Activated naive CD8-positive, alpha-beta T cell treated with anti-CD3 and anti-CD28 coated beads, Interleukin-2, amount 50 U/mL, for 24 hours (primary cell): ENCODE measurements around the gene MZT2B.
A peak's percentile ranks its signal among the peaks of the same experiment; 100 is the strongest.
"Not testable (repeated sequence)": the region's sequence is repeated elsewhere in the genome, so short reads cannot be mapped to it uniquely, and the experiment has no call there.

Source experiments
- ATAC-seq: fragments of 150-1000 bp; cut with Tn5 transposase; one replicate; pipeline ENCODE4 v1.10.0; 2021
- DNase-seq: peaks from one replicate; pipeline ENCODE4 v3.0.0; 2021
- H3K27ac Mint-ChIP-seq: one replicate; pipeline ENCODE4 v1.8.0; 2021; ENCODE audit warnings: mild to moderate bottlenecking, mixed read lengths
- H3K27me3 Mint-ChIP-seq: one replicate; pipeline ENCODE4 v1.8.0; 2021; ENCODE audit warnings: mixed read lengths
- H3K36me3 Mint-ChIP-seq: one replicate; pipeline ENCODE4 v1.8.0; 2021; ENCODE audit warnings: low read depth, mixed read lengths
- H3K4me1 Mint-ChIP-seq: one replicate; pipeline ENCODE4 v1.8.0; 2021; ENCODE audit warnings: mixed read lengths
- H3K4me3 Mint-ChIP-seq: one replicate; pipeline ENCODE4 v1.8.0; 2021; ENCODE audit warnings: mild to moderate bottlenecking, moderate library complexity, mixed read lengths
- H3K9me3 Mint-ChIP-seq: one replicate; pipeline ENCODE4 v1.8.0; 2021; ENCODE audit warnings: mixed read lengths

The MZT2B gene

DNA sequence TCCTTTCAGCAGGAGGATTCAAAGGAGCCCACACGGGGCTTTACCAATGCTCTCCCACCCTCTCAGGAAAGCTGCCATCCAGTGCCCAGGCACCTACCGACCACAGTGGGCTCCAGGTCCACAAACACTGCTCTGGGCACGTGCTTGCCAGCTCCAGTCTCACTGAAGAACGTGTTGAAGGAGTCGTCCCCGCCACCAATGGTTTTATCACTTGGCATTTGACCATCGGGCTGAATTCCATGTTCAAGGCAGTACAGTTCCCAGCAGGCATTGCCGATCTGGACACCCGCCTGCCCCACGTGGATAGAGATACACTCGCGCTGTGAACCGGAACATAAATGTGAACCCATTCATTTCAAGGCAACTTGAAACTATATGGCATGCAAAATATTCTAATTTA lies 14.0 kb downstream of the MZT2B start:
- H3K4me3 Mint-ChIP-seq, H3K27me3 Mint-ChIP-seq, H3K27ac Mint-ChIP-seq, ATAC-seq, H3K4me1 Mint-ChIP-seq, DNase-seq, H3K9me3 Mint-ChIP-seq, H3K36me3 Mint-ChIP-seq: not testable (repeated sequence)

DNA sequence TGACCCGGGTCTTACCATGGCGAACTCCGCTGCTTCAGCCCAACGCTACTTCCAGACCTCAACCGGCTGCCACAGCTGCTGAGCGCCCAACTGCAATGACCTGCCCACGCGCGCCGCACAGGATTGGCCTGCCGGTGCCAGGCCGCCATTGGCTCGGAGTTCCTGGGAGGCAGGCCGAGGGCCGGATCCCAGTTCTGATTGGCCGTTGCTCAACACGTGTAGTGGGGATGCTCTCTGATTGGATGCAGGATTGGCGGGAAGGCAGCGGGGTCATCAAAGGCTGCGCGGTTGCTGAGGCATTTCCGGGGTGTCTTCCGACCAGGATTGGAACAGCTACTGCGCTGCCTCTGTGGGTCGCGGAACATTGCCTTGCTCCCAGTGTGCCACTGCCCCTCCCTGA lies 16.3 kb downstream of the MZT2B start, which contains the start of gene TUBA3E:
TSS of gene TUBA3E (minus strand) at position 97 of the 400 bp plus-strand sequence. CDS start at position 18, 79 bp downstream.
- Mint-ChIP-seq H3K4me1 (no peaks in the 10 kb centered on the region), H3K36me3 (no peaks in the 10 kb centered on the region), H3K9me3 (no peaks in the 10 kb centered on the region), H3K27me3 (no peaks in the 10 kb centered on the region), H3K4me3 (no peak within 1 kb of the TSS), H3K27ac (no peak within 1 kb of the TSS)
- ATAC-seq (no peak), DNase-seq (no peak)

DNA sequence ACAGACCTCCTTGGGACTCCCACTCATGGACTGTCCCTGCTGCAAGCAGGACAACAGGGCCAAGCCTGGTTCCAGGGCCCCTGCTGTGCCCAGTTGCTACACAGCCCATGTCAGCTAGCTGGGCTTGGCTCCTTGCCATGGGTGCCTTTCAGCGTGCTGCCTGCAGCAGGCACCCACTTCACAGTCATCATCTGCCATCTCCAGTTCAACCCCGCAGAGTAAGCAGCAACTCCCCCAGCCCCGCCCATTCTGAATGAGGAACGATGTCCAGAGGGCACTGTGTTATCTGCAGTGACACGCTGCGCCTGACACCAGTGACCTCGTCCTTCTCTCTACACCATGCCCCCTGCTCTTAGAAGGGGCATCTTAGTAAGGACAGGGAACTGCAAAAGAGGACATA lies 20.5 kb downstream of the MZT2B start:
- not testable (repeated sequence) for H3K36me3 Mint-ChIP-seq, DNase-seq, H3K9me3 Mint-ChIP-seq, H3K27me3 Mint-ChIP-seq, H3K4me1 Mint-ChIP-seq, H3K4me3 Mint-ChIP-seq, H3K27ac Mint-ChIP-seq
- peak; percentile 33 for ATAC-seq

DNA sequence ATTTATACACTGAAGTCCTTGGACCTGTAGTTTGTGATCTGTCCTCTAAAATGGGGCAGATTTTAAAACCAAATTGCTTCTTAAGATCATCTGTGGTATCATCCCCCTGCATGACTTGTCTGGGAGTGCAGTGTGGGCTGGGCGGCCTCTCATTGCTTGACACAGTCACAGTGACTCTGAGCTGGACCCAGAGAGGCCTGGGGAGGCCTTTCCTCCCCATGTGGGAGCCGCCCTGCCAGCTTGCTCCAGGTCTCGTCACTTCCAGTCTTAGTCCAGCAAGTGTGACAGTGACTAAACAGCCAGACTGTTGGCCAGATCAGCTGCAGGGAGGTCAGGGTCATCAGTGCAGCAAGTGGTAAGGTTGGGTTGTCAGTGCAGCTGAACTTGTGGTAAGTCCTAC lies 21.1 kb downstream of the MZT2B start:
- not testable (repeated sequence) for H3K27ac Mint-ChIP-seq, H3K9me3 Mint-ChIP-seq, H3K4me3 Mint-ChIP-seq, H3K36me3 Mint-ChIP-seq, H3K27me3 Mint-ChIP-seq, H3K4me1 Mint-ChIP-seq, ATAC-seq, DNase-seq

DNA sequence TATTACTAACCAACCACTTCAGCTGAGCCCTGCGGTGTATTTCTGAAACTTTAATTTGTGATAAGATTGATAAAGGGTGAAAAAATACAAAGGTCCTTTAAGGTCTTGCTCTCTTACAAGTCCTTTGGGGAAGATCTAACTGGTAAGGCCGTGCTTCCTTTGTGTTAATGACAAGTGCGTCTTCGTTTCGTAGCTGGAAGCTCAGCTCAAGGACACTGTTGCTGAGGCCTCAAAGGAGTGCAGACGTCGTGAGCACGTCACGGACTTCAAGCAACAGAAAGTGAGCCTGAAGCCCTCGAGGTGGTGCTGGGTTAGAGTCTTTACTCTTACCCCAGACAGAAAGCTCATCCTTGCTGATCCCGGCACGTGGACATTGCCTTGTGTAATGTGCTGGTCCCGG lies 25.0 kb downstream of the MZT2B start:
- H3K27ac Mint-ChIP-seq, H3K36me3 Mint-ChIP-seq, DNase-seq, H3K27me3 Mint-ChIP-seq, ATAC-seq, H3K4me3 Mint-ChIP-seq, H3K4me1 Mint-ChIP-seq, H3K9me3 Mint-ChIP-seq: not testable (repeated sequence)

DNA sequence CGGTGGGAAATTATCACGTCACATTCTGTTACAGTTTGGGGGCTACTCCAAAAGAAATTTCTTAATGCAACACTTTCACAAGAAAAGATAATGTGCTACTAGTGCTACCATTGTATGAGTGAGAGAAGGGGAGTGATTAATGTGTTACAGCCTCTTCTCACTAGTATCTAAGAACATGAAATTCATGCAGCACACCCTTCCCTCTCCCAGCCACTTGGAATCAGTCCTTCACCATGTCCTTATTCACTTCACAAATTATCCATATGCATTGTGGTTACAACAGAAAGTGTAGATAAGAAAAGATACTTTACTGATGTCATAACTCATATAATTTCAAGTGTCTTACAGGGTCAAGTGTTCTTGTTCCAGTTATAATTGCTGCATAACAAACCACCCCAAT lies 37.1 kb downstream of the MZT2B start:
- H3K27me3 Mint-ChIP-seq = peaks cover 29% of the 10 kb centered on the region
- not testable (repeated sequence) for ATAC-seq, H3K27ac Mint-ChIP-seq, H3K9me3 Mint-ChIP-seq, DNase-seq, H3K4me3 Mint-ChIP-seq, H3K4me1 Mint-ChIP-seq, H3K36me3 Mint-ChIP-seq

DNA sequence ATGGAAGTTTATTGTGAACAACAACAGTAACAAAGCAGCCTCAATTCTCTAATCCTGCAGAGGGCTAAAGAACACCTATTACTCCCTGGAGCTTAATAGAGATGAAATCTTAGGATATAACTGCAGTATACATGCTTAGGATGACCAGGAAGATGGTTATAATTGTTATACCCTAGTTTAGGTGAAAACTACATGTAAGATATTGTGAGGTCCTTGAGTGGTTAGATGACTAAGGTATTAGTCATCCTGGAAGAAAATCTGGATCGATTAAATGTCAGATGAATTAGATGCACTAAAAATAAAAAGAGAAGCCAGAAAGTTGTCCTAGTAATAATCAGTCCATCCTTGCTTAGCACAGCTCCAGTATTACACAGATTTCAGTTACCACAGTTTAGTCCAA lies 38.4 kb downstream of the MZT2B start:
- not testable (repeated sequence) for DNase-seq, H3K4me1 Mint-ChIP-seq, ATAC-seq, H3K9me3 Mint-ChIP-seq, H3K4me3 Mint-ChIP-seq, H3K27ac Mint-ChIP-seq, H3K36me3 Mint-ChIP-seq
- H3K27me3 Mint-ChIP-seq = peaks cover 22% of the 10 kb centered on the region

DNA sequence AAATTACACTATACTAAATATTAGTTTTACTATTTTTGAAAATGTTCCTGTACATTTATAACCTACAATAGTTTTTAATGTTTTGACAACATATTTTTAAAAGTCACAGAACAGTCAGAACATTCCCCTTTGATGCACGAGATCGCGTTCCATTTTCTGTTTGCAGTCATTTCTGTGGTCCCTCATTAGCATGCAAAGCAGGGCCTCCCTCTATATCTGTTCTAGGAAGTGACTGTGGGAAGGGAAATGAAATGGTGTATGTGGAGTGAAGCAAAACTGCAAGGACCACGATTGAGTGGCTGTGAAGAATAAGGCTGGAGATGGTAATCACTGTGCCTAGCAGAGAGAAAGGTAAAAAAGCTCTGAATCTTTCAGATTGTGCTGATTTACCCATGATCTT lies 40.5 kb downstream of the MZT2B start:
- H3K4me3 Mint-ChIP-seq, DNase-seq, H3K4me1 Mint-ChIP-seq, H3K27ac Mint-ChIP-seq, H3K9me3 Mint-ChIP-seq, H3K36me3 Mint-ChIP-seq: not testable (repeated sequence)
- ATAC-seq = peak; percentile 76
- peaks cover 15% of the 10 kb centered on the region for H3K27me3 Mint-ChIP-seq

DNA sequence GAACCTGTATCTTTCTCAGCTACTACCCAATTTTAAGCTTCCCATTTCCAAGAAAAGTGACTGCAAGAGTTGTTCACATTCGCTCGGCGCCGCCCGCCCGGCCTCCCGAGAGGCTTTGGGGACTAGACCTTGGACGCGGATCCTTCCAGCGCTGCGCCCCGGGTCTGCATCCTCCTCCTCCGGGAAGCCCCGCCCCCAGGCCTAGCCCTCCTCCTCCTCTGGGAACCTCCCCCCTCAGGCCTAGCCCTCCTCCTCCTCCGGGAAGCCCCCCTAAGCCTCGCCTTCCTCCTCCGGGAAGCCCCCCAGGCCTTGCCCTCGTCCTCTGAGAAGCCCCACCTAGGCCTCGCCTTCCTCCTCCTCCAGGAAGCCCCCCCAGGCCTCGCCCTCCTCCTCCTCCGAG lies 45.9 kb downstream of the MZT2B start:
- DNase-seq, H3K27ac Mint-ChIP-seq, H3K9me3 Mint-ChIP-seq, H3K4me3 Mint-ChIP-seq, ATAC-seq, H3K4me1 Mint-ChIP-seq, H3K36me3 Mint-ChIP-seq: not testable (repeated sequence)
- peaks cover 10% of the 10 kb centered on the region for H3K27me3 Mint-ChIP-seq

DNA sequence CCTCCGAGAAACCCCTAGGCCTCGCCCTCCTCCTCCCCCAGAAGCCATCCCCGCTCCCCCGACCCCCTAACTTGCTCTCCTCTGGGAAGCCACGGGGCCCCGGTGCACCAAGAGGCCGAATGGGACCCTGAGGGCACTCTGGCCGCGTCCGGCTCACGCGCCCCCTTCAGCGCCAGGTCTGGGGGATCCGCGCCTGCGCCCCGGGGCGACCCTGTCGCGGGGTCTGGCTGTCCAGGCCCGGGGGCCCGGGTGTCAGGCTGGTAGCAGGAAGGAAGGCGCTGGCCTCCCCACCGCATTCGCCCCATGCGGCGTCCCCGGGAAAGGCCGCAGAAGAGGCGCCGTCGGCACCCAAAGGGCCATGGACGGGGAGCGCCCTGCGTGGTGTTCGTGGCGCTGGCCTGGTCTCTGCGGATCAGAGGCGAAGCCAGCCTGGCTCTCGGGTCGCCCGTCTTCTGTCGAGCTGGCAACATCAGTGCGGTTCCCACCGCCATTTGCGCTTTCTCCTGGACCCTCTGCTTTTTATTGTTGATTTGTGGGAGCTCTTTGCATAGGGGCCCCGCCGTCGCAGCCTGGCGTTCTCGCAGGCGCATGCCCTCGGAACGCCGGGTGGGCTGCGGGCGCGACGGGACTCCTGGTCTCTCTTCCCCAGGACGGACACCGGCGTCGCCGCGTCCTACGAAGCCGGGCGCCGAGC lies 46.6 kb downstream of the MZT2B start:
- H3K27ac Mint-ChIP-seq, H3K4me3 Mint-ChIP-seq, ATAC-seq, H3K36me3 Mint-ChIP-seq, H3K4me1 Mint-ChIP-seq, DNase-seq, H3K9me3 Mint-ChIP-seq: not testable (repeated sequence)
- peaks cover 10% of the 10 kb centered on the region for H3K27me3 Mint-ChIP-seq

DNA sequence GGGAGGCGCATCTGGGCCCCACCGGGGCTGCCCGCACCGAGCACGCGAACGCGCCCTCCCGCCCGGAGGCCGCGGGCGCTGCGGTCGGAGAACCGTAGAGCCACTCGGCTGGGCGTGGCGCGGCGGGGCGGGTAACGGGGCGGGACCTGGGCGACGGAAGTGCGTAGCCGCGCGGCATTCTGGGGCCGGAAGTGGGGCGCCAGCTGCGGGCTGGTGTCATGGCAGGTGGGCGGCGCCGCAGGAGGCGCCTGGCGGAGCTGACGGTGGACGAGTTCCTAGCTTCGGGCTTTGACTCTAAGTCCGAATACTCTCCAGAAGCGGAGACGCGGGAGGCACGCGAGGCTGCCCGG lies 47.1 kb downstream of the MZT2B start:
- not testable (repeated sequence) for H3K27ac Mint-ChIP-seq, H3K36me3 Mint-ChIP-seq, H3K4me3 Mint-ChIP-seq, H3K4me1 Mint-ChIP-seq, H3K9me3 Mint-ChIP-seq
- ATAC-seq (peak; percentile 38), DNase-seq (peak; percentile 20)
- H3K27me3 Mint-ChIP-seq = peaks cover 10% of the 10 kb centered on the region

DNA sequence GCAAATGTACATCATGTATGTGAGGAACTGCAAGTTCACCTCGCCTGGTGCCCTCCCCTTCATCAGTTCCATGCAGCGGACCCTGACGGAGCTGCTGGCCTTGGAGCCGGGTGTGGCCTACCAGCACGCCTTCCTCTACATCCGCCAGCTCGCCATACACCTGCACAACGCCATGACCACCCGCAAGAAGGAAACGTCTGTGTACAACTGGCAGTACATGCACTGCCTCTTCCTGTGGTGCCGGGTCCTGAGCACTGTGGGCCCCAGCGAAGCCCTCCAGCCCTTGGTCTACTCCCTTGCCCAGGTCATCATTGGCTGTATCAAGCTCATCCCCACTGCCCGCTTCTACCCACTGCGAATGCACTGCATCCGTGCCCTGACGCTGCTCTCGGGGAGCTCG lies 48.3 kb downstream of the MZT2B start:
- H3K9me3 Mint-ChIP-seq, H3K4me1 Mint-ChIP-seq, H3K4me3 Mint-ChIP-seq, H3K36me3 Mint-ChIP-seq, H3K27ac Mint-ChIP-seq, DNase-seq, ATAC-seq: not testable (repeated sequence)
- peaks cover 10% of the 10 kb centered on the region for H3K27me3 Mint-ChIP-seq

DNA sequence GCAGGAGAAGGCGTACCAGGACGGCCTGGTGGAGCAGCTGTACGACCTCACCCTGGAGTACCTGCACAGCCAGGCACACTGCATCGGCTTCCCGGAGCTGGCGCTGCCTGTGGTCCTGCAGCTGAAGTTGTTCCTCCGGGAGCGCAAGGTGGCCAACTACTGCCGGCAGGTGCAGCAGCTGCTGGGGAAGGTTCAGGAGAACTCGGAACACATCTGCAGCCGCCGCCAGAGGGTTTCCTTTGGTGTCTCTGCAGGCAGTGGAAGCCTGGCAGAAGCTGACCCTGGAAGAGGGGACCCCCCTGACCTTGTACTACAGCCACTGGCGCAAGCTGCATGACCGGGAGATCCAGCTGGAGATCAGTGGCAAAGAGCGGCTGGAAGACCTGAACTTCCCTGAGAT lies 48.8 kb downstream of the MZT2B start:
- H3K36me3 Mint-ChIP-seq, DNase-seq, H3K27ac Mint-ChIP-seq, H3K4me1 Mint-ChIP-seq, H3K9me3 Mint-ChIP-seq, H3K4me3 Mint-ChIP-seq, ATAC-seq: not testable (repeated sequence)
- H3K27me3 Mint-ChIP-seq = peaks cover 10% of the 10 kb centered on the region

DNA sequence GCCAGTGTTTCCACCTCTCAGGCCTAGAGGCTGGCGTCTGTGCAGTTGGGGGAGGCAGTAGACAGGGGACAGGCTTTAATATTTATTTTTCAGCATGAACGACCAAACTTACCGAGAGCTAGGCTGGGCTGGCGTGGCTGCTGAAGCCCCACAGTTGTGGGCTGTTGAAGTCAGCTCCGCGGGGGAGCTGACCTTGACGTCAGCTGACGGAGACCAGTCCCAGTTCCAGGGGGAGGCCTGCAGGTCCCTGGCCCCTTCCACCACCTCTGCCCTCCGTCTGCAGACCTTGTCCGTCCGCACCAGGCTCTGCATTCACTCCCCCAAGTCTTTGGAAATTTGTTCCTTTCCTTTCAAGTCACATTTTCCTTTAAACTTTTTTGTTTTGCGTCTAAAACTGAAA lies 49.6 kb downstream of the MZT2B start:
- no peak overlapping the region for H3K4me3 Mint-ChIP-seq
- H3K4me1 Mint-ChIP-seq = no peaks in the 10 kb centered on the region
- ATAC-seq = no peak
- H3K36me3 Mint-ChIP-seq = no peaks in the 10 kb centered on the region
- H3K27me3 Mint-ChIP-seq = peaks cover 13% of the 10 kb centered on the region
- H3K9me3 Mint-ChIP-seq = no peaks in the 10 kb centered on the region
- no peak for DNase-seq
- H3K27ac Mint-ChIP-seq = no peak overlapping the region

DNA sequence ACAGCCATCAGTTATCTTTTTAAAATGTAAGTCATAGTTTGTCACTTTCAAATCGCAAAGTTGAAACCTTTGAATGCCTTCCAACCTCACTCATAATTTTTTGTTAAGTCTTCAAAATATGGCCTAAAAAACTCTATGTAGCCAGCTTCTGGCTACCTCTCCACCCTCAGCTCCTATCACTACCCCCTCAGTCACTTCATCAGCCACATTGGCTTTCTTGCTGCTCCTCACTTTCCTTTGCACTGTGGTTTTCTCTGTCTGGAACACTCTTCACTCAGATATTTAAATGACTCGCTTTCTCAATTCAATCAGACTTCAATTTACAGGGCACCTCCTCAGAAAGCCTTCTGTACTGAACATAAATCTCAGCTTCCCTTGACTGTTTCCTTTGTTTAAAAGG lies 51.0 kb downstream of the MZT2B start:
- not testable (repeated sequence) for DNase-seq, H3K9me3 Mint-ChIP-seq, H3K4me1 Mint-ChIP-seq, H3K4me3 Mint-ChIP-seq, H3K27ac Mint-ChIP-seq, H3K36me3 Mint-ChIP-seq
- peak; percentile 44 for ATAC-seq
- peaks cover 11% of the 10 kb centered on the region for H3K27me3 Mint-ChIP-seq

DNA sequence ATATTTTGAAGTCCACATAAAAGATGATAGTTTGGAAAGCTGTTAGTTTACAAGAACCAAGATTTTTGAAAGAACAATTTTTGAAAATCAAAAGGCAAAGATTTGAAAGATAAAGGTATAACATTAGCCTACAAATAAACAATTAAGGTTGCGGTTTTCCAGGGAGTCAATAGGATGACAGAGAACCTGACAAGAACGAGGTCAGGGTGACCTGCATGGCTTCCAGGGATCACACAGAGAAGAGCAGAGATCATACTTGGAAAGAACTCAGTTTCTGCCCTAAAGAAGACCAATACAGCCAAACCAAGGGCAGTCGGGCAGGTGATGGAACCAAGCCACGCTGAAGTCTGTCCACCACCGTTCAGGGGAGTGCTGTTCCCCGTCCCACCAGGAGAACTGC lies 57.5 kb downstream of the MZT2B start:
- peaks cover 13% of the 10 kb centered on the region for H3K27me3 Mint-ChIP-seq
- not testable (repeated sequence) for H3K27ac Mint-ChIP-seq, H3K4me3 Mint-ChIP-seq, H3K4me1 Mint-ChIP-seq, ATAC-seq, H3K9me3 Mint-ChIP-seq, H3K36me3 Mint-ChIP-seq, DNase-seq
